Measurements from ENCODE around the gene INPP4A. TPM values are rescaled to one million over a fixed set of nuclear protein-coding genes. Genes with fewer than 3 reads are reported as not detected.

The INPP4A gene
- total and polyA plus RNA-seq, 10 of the 15 experiments (the other 5 are each of a cell fraction or from before 2014, with no cell fraction given), result 4.7 to 62.3 (median 36.9) TPM

GRCh38 chr2:98520806-98521205, 76.1 kb downstream of the INPP4A start:
- Histone ChIP-seq H3K27ac (ENCODE audit: control insufficient read depth, insufficient read depth) (no peak overlapping the region), H2AFZ (ENCODE audit: control insufficient read depth, low read depth, low read length) (no peak overlapping the region), H3K4me2 (ENCODE audit: control insufficient read depth, insufficient read depth) (no peak overlapping the region), H3K36me3 (ENCODE audit: control insufficient read depth in 2 of 2, insufficient read depth in 2 of 2, low read length in 1 of 2) (peaks cover 19 to 20% of the 10 kb centered on the region in 2 experiments), H3K4me1 (ENCODE audit: control insufficient read depth, insufficient read depth, low read length) (peaks cover 10% of the 10 kb centered on the region), H4K20me1 (ENCODE audit: control insufficient read depth, insufficient read depth) (no peaks in the 10 kb centered on the region), H3K9ac (ENCODE audit: control insufficient read depth, insufficient read depth, low read length) (no peak overlapping the region), H3K79me2 (ENCODE audit: control insufficient read depth, insufficient read depth, low read length) (peaks cover 21% of the 10 kb centered on the region), H3K9me3 (replicated peaks; ENCODE audit: control insufficient read depth, insufficient read depth, low read length) (no peaks in the 10 kb centered on the region), H3K4me3 (no peak overlapping the region), H3K27me3 (replicated peaks in 1 of 2; ENCODE audit: control insufficient read depth in 2 of 2, insufficient read depth in 2 of 2, low read length in 1 of 2) (no peaks in the 10 kb centered on the region)
- intact Hi-C loops (cut with micrococcal nuclease; ENCODE audit: unreplicated experiment) (no loop called here), in situ Hi-C loops (cut with MboI) (no loop called here)
- no peak for DNase-seq (ENCODE audit: low read depth, low spot score)
- ChIA-PET RAD21 (ENCODE audit: unreplicated experiment) (no interaction called here), CTCF (interaction anchor here (1.2 kb wide), 1 partner anchor 33 kb away, joined by 3 read pairs; no protein-coding TSS in a partner anchor), SMC1A (ENCODE audit: uncharacterized antibody, unreplicated experiment) (no interaction called here), POLR2A (no interaction called here)
- TF ChIP-seq KAT2A (conservative IDR thresholded peaks at IDR 0.05; ENCODE audit: control insufficient read depth, low read depth, low read length), result no peak
- TF ChIP-seq ATF7 (IDR thresholded peaks at IDR 0.05; ENCODE audit: low read depth), result no peak
- TF ChIP-seq BHLHE40 (IDR thresholded peaks at IDR 0.05; ENCODE audit: borderline replicate concordance in 1 of 2, low read depth in 2 of 2, low read length in 1 of 2), result no peak
- no peak for TF ChIP-seq SREBF1 (IDR thresholded peaks at IDR 0.05; ENCODE audit: low read length)
- TF ChIP-seq POLR2A (IDR thresholded peaks at IDR 0.05; ENCODE audit: low read depth, low read length), result no peak
- no peak for TF ChIP-seq MYB (IDR thresholded peaks at IDR 0.05; ENCODE audit: borderline replicate concordance, low read depth, low read length)
- no peak for TF ChIP-seq CBFB (IDR thresholded peaks at IDR 0.05; ENCODE audit: low read depth)
- no peak for TF ChIP-seq YBX1 (IDR thresholded peaks at IDR 0.05)
- TF ChIP-seq JUNB (IDR thresholded peaks at IDR 0.05), result no peak
- TF ChIP-seq YY1 (IDR thresholded peaks at IDR 0.05; ENCODE audit: low read depth, low read length), result no peak
- TF ChIP-seq HDGF (IDR thresholded peaks at IDR 0.05), result no peak
- TF ChIP-seq E2F8 (IDR thresholded peaks at IDR 0.05; ENCODE audit: low read depth, partially characterized antibody), result no peak
- no peak for TF ChIP-seq SUZ12 (IDR thresholded peaks at IDR 0.05; ENCODE audit: unreplicated experiment)
- TF ChIP-seq SMAD5 (IDR thresholded peaks at IDR 0.05; ENCODE audit: low read depth), result no peak
- no peak for TF ChIP-seq SPI1 (IDR thresholded peaks at IDR 0.05; ENCODE audit: borderline replicate concordance, insufficient read depth, low read depth, low read length)
- no peak for TF ChIP-seq MXI1 (IDR thresholded peaks at IDR 0.05; ENCODE audit: low read depth, low read length)
- no peak for TF ChIP-seq SP1 (IDR thresholded peaks at IDR 0.05; ENCODE audit: low read depth, low read length)
- TF ChIP-seq RCOR1 (conservative IDR thresholded peaks at IDR 0.05; ENCODE audit: low read depth, low read length), result no peak
- no peak for FAIRE-seq
- no TSS peak for BruUV-seq (replicated peaks)
- no peak for ATAC-seq
- 79% methylated on average over 6 of the region's 6 CpGs for WGBS (ENCODE audit: insufficient coverage, insufficient replicate concordance, low lambda C conversion rate, missing lambda C conversion rate)

Measured in GM12878 (cell line).